Activated naive CD4-positive, alpha-beta T cell treated with anti-CD3 and anti-CD28 coated beads, Interleukin-2, amount 50 U/mL, for 24 hours (primary cell): ENCODE results near the gene AP3B1.
"Not testable (repeated sequence)": the region's sequence is repeated elsewhere in the genome, so short reads cannot be mapped to it uniquely, and the experiment has no call there.

Source experiments
- H3K27ac Mint-ChIP-seq: one replicate; pipeline ENCODE4 v1.8.0; 2021; ENCODE audit warnings: mild to moderate bottlenecking, mixed read lengths
- H3K27me3 Mint-ChIP-seq: one replicate; pipeline ENCODE4 v1.8.0; 2021; ENCODE audit warnings: mixed read lengths
- H3K36me3 Mint-ChIP-seq: one replicate; pipeline ENCODE4 v1.8.0; 2021; ENCODE audit warnings: mixed read lengths
- H3K4me1 Mint-ChIP-seq: one replicate; pipeline ENCODE4 v1.8.0; 2021; ENCODE audit warnings: mixed read lengths
- H3K4me3 Mint-ChIP-seq: one replicate; pipeline ENCODE4 v1.8.0; 2021; ENCODE audit warnings: mild to moderate bottlenecking, mixed read lengths
- H3K9me3 Mint-ChIP-seq: one replicate; pipeline ENCODE4 v1.8.0; 2021; ENCODE audit warnings: mixed read lengths

AP3B1 gene

GRCh38 chr5:78182838-78183237 lies 111.7 kb downstream of the AP3B1 start:
- Mint-ChIP-seq H3K27me3 (no peaks in the 10 kb centered on the region), H3K4me3 (no peak overlapping the region), H3K9me3 (no peaks in the 10 kb centered on the region), H3K36me3 (peaks cover 21% of the 10 kb centered on the region), H3K4me1 (peaks cover 16% of the 10 kb centered on the region), H3K27ac (no peak overlapping the region)

- peaks cover 6% of the 10 kb centered on the region for H3K4me1 Mint-ChIP-seq
- H3K4me3 Mint-ChIP-seq, result no peak overlapping the region
- peaks cover 6% of the 10 kb centered on the region for H3K9me3 Mint-ChIP-seq
- H3K36me3 Mint-ChIP-seq, result peaks cover 37% of the 10 kb centered on the region
- H3K27me3 Mint-ChIP-seq, result no peaks in the 10 kb centered on the region
- H3K27ac Mint-ChIP-seq, result no peak overlapping the region
Observed at GRCh38 chr5:78178356-78178755, 116.1 kb downstream of the AP3B1 start.

DNA sequence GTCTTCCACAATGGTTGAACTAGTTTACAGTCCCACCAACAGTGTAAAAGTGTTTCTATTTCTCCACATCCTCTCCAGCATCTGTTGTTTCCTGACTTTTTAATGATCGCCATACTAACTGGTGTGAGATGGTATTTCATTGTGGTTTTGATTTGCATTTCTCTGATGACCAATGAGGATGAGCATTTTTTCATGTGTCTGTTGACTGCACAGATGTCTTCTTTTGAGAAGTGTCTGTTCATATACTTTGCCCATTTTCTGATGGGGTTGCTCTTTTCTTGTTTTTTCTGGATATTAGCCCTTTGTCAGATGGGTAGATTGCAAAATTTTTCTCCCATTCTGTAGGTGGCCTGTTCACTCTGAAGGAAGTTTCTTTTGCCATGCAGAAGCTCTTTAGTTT lies 124.2 kb downstream of the AP3B1 start:
- not testable (repeated sequence) for H3K27me3 Mint-ChIP-seq, H3K4me3 Mint-ChIP-seq, H3K4me1 Mint-ChIP-seq, H3K27ac Mint-ChIP-seq
- H3K36me3 Mint-ChIP-seq, result peaks cover 49% of the 10 kb centered on the region
- peaks cover 12% of the 10 kb centered on the region for H3K9me3 Mint-ChIP-seq

DNA sequence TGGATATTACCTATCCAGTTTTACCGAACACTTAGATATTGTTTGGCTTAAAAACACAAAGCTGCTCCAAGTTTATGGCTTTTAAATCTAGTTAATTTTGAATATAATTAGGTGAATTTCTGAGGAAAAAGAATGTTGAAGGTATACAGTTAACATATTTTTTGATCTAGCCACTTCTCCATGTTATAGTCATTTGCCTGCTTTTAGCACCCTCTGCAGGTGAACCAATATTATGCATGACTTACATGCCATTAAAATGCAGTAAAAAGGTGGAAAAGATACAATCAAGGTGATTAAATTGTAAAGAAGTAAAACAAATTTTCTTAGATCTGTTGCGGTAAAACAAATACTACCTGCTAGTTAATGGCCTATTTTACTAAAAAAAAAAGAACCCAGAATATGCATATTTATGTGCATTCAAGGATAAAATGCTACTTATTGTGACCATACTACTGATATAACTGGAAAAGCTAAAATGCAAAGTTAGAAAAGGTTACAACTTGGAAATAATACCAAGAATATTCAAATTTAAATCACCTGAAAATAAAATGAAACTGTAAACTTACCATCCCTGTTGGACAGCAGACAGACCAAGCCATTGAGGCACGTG lies 132.1 kb downstream of the AP3B1 start:
- H3K36me3 Mint-ChIP-seq, result peaks cover 21% of the 10 kb centered on the region
- no peaks in the 10 kb centered on the region for H3K4me1 Mint-ChIP-seq
- no peaks in the 10 kb centered on the region for H3K27me3 Mint-ChIP-seq
- H3K9me3 Mint-ChIP-seq, result no peaks in the 10 kb centered on the region
- no peak overlapping the region for H3K4me3 Mint-ChIP-seq
- H3K27ac Mint-ChIP-seq, result no peak overlapping the region

GRCh38 chr5:78157001-78157400 lies 137.5 kb downstream of the AP3B1 start:
- H3K27me3 Mint-ChIP-seq, result no peaks in the 10 kb centered on the region
- peaks cover 46% of the 10 kb centered on the region for H3K36me3 Mint-ChIP-seq
- no peaks in the 10 kb centered on the region for H3K9me3 Mint-ChIP-seq
- peaks cover 3% of the 10 kb centered on the region for H3K4me1 Mint-ChIP-seq
- no peak overlapping the region for H3K27ac Mint-ChIP-seq
- no peak overlapping the region for H3K4me3 Mint-ChIP-seq

GRCh38 chr5:78151594-78152271 lies 142.8 kb downstream of the AP3B1 start:
- Mint-ChIP-seq H3K27ac (no peak overlapping the region), H3K27me3 (no peaks in the 10 kb centered on the region), H3K9me3 (no peaks in the 10 kb centered on the region), H3K36me3 (peaks cover 47% of the 10 kb centered on the region), H3K4me3 (no peak overlapping the region), H3K4me1 (peaks cover 7% of the 10 kb centered on the region)

DNA sequence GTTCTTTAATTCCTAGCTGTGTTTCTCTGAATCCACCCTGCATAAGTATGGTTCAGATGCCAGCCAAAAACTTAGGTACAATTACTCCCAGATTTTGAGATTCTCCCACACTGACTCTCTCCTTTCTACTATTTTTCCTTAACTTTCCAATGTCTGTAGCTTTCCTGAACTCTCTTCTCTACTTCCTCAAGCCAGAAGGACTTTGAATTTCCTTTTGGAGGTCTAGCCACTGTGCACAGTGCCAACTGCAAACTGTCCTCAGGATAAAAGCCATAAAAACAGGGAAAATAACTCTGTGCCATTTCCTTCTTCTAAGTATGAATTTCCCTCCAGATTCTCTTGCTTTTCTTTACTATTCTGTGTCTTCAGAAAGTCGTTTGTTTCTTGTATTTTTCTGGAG lies 157.2 kb downstream of the AP3B1 start:
- Mint-ChIP-seq H3K36me3 (peaks cover 25% of the 10 kb centered on the region), H3K9me3 (no peaks in the 10 kb centered on the region), H3K4me3 (no peak overlapping the region), H3K4me1 (peaks cover 4% of the 10 kb centered on the region), H3K27ac (no peak overlapping the region), H3K27me3 (no peaks in the 10 kb centered on the region)

GRCh38 chr5:78133423-78133822 lies 161.1 kb downstream of the AP3B1 start:
- Mint-ChIP-seq H3K27me3 (no peaks in the 10 kb centered on the region), H3K4me3 (no peak overlapping the region), H3K9me3 (no peaks in the 10 kb centered on the region), H3K4me1 (peaks cover 4% of the 10 kb centered on the region), H3K36me3 (peaks cover 13% of the 10 kb centered on the region), H3K27ac (no peak overlapping the region)

- peaks cover 4% of the 10 kb centered on the region for H3K4me1 Mint-ChIP-seq
- no peak overlapping the region for H3K27ac Mint-ChIP-seq
- peaks cover 17% of the 10 kb centered on the region for H3K36me3 Mint-ChIP-seq
- H3K27me3 Mint-ChIP-seq, result no peaks in the 10 kb centered on the region
- H3K4me3 Mint-ChIP-seq, result no peak overlapping the region
- no peaks in the 10 kb centered on the region for H3K9me3 Mint-ChIP-seq
Observed at GRCh38 chr5:78132507-78132906, 162.0 kb downstream of the AP3B1 start.

GRCh38 chr5:78129597-78129996 lies 164.9 kb downstream of the AP3B1 start:
- H3K27ac Mint-ChIP-seq, result no peak overlapping the region
- peaks cover 5% of the 10 kb centered on the region for H3K9me3 Mint-ChIP-seq
- H3K4me1 Mint-ChIP-seq, result no peaks in the 10 kb centered on the region
- no peaks in the 10 kb centered on the region for H3K27me3 Mint-ChIP-seq
- H3K36me3 Mint-ChIP-seq, result peaks cover 23% of the 10 kb centered on the region
- H3K4me3 Mint-ChIP-seq, result no peak overlapping the region

DNA sequence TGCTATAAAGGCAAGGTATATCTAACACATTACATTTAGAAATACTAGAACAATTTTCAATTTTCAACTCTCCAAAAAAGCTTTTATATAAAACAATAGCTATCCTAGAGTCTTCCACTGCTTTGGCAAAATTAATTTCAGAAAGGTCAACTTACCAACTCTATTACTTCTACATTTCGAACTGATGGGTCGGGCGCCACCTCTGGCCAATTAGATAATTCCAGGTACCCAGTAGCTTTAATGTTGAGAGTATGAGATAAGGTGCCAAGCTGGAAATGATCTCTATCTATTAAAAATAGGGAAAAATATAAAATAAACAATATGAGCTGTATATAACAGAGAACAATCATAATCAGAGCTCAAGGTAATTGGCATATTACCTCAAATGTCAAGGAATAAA lies 166.6 kb downstream of the AP3B1 start:
- H3K4me1 Mint-ChIP-seq, result no peaks in the 10 kb centered on the region
- peaks cover 17% of the 10 kb centered on the region for H3K36me3 Mint-ChIP-seq
- H3K9me3 Mint-ChIP-seq, result peaks cover 5% of the 10 kb centered on the region
- H3K4me3 Mint-ChIP-seq, result no peak overlapping the region
- no peaks in the 10 kb centered on the region for H3K27me3 Mint-ChIP-seq
- no peak overlapping the region for H3K27ac Mint-ChIP-seq

DNA sequence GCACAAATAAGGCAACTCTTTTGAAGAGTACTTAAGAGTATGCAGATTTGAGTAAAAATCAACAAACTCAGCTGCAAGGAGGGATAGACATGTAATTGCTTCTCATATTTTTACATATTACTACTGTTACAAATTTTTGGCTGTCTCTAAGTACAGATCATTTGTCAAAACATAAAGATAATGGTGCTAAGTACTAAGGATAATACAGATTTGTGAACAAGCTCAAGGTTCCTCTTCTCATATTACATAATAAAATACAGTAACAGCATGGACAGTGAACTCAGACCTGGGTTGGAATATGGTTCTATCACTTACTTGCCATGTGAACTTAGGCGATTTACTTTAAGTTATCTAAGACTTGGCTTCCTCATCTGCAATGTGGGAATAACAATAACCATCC lies 168.0 kb downstream of the AP3B1 start:
- Mint-ChIP-seq H3K9me3 (peaks cover 5% of the 10 kb centered on the region), H3K4me3 (no peak overlapping the region), H3K4me1 (no peaks in the 10 kb centered on the region), H3K27me3 (no peaks in the 10 kb centered on the region), H3K36me3 (peaks cover 18% of the 10 kb centered on the region), H3K27ac (no peak overlapping the region)

DNA sequence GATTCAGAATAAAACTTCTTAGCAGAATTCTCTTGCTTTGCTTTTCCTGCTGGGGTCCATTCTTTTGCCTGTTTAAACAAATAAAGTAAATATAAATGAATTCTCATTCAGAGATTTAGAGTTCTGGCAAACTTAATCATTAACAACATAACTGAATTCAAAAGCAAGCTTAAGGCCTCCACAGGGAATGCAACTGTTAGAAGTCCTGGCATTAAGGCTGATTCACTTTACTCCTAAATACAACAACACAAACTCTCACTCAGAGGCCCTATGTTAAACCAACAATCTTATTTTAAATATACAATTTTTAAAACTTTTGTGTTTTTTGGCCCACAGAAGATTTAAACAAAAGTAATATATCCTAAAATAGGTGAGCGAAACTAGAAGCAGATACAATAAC lies 178.3 kb downstream of the AP3B1 start:
- peaks cover 22% of the 10 kb centered on the region for H3K36me3 Mint-ChIP-seq
- no peaks in the 10 kb centered on the region for H3K27me3 Mint-ChIP-seq
- H3K27ac Mint-ChIP-seq, result no peak overlapping the region
- H3K4me1 Mint-ChIP-seq, result no peaks in the 10 kb centered on the region
- H3K9me3 Mint-ChIP-seq, result no peaks in the 10 kb centered on the region
- H3K4me3 Mint-ChIP-seq, result no peak overlapping the region

- Mint-ChIP-seq H3K4me1 (no peaks in the 10 kb centered on the region), H3K4me3 (no peak overlapping the region), H3K27ac (no peak overlapping the region), H3K36me3 (peaks cover 12% of the 10 kb centered on the region), H3K27me3 (no peaks in the 10 kb centered on the region), H3K9me3 (no peaks in the 10 kb centered on the region)
Observed at GRCh38 chr5:78113689-78114264, 180.7 kb downstream of the AP3B1 start.

- no peak overlapping the region for H3K4me3 Mint-ChIP-seq
- no peaks in the 10 kb centered on the region for H3K9me3 Mint-ChIP-seq
- no peak overlapping the region for H3K27ac Mint-ChIP-seq
- no peaks in the 10 kb centered on the region for H3K4me1 Mint-ChIP-seq
- H3K36me3 Mint-ChIP-seq, result peaks cover 14% of the 10 kb centered on the region
- H3K27me3 Mint-ChIP-seq, result no peaks in the 10 kb centered on the region
Observed at GRCh38 chr5:78112931-78113330, 181.6 kb downstream of the AP3B1 start.

DNA sequence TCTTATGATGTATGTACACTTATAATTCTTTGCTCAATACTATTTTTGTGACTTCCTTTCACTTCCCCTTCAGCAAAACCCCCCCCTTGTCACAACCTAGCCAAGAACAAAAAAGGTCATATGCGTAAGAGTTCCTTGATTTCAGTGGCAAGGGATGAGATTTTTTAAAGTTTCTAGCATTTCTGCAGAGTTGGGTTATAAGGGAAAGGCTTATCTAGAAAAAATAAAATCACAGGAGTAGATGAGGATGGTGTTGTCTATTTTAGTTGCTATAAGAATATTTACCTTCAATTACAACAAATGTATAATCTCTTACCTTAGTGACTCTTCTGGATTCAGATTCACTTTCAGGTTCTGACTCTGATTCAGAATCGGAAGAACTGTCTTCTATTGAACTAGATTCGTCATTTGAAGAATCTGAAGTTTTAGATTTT lies 184.6 kb downstream of the AP3B1 start:
- Mint-ChIP-seq H3K27me3 (no peaks in the 10 kb centered on the region), H3K27ac (no peak overlapping the region), H3K36me3 (peaks cover 24% of the 10 kb centered on the region), H3K4me1 (no peaks in the 10 kb centered on the region), H3K4me3 (no peak overlapping the region), H3K9me3 (no peaks in the 10 kb centered on the region)
